Measurements from ENCODE around the gene NCKIPSD. TPM values are rescaled to one million over a fixed set of nuclear protein-coding genes. Genes with fewer than 3 reads are reported as not detected.

The NCKIPSD gene
- total RNA-seq, 1 donor from 2014 or later: 13.3 TPM

DNA sequence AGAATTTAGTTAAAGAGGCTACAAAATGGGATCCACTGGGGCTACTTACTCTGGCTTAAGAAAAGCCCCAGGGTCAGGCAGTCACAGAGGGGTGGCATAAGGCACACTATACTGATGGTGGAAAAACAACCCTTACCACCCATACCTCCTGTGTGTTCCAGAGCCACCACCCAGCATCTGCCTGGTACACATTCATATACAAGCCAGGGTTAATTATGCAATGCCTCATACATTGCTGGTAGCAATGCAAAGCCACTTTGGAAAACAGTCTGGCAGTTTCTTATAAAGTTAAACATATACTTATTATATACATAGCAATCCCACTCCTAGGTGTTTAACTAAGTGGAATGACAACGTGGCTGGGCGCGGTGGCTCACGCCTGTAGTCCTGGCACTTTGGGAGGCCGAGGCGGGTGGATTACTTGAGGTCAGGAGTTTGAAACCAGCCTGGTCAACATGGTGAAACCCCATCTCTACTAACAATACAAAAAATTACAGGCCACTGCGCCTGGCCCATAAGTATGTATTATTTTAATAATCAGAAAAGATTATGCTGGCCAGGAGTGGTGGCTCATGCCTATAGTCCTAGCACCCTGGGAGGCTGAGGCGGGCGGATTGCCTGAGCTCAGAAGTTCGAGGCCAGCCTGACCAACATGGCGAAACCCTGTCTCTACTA is 15.2 kb upstream of the NCKIPSD start:
- no peak for DNase-seq
- no peak for ATAC-seq (ENCODE audit: poor library complexity)
- intact Hi-C loops (cut with DNase I): no loop called here

DNA sequence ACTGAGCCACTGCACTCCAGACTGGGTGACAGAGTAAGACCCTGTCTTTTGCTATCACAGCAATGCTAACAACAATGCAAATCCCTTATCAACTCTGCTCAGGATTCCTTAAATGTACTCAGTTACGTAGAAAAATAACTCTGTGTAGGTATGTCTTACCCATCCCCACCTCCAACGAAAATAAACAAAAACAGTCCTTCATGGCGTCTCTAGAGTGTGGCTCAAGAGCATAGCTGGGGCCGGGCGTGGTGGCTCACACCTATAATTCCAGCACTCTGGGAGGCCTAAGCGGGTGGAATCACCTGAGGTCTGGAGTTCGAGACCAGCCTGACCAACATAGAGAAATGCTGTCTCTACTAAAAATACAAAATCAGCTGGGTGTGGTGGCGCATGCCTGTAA is 13.2 kb upstream of the NCKIPSD start:
- ATAC-seq (ENCODE audit: poor library complexity) (no peak), DNase-seq (no peak)
- intact Hi-C loops (cut with DNase I): no loop called here

DNA sequence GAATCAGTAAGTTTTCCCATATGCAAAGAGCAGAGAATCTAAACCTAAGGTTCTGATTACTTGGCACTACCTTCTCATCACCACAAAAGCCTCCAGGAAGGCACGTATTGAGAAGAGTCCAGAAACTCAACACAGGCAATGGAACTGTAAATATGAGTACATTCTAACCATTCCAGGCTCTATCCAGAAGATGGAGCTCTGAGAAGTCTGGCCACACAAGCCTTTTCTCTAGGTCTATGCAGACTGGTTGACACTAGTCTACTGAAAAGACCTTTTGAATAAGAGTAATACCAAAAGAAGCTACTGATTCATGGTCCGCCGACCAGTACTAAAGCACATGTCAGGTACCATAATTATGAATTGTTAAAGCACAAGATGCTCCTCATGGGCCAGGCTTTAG is 12.2 kb upstream of the NCKIPSD start:
- ATAC-seq (ENCODE audit: poor library complexity) (no peak), DNase-seq (no peak)
- intact Hi-C loops (cut with DNase I): no loop called here

- DNase-seq (no peak), ATAC-seq (ENCODE audit: poor library complexity) (no peak)
- intact Hi-C loops (cut with DNase I): no loop called here
Observed at GRCh38 chr3:48696601-48697000, 10.9 kb upstream of the NCKIPSD start.

DNA sequence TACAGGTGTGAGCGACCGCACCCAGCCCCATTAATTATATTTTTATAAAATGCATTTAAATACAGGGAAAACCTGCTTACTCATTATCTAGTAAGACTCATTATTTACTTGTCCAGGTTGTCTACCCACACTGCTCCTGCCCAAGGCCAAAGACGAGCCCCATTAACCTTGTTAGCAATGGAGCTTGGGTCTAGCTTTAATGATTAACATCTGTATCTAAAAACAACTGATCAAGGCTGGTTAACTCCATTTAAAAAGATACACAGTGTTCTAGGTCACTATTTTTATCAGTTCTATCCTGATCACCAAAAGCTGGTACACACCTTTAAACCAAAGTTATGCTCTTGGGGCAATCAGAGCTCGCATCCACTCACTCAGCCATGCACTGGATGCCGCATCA is 10.4 kb upstream of the NCKIPSD start:
- DNase-seq (peak; percentile 6), ATAC-seq (ENCODE audit: poor library complexity) (no peak)
- intact Hi-C loops (cut with DNase I): no loop called here

- ATAC-seq (ENCODE audit: poor library complexity) (peak; percentile 86), DNase-seq (peak; percentile 80)
- intact Hi-C loops (cut with DNase I): no loop called here
Observed at GRCh38 chr3:48695393-48695753, 9.7 kb upstream of the NCKIPSD start.

DNA sequence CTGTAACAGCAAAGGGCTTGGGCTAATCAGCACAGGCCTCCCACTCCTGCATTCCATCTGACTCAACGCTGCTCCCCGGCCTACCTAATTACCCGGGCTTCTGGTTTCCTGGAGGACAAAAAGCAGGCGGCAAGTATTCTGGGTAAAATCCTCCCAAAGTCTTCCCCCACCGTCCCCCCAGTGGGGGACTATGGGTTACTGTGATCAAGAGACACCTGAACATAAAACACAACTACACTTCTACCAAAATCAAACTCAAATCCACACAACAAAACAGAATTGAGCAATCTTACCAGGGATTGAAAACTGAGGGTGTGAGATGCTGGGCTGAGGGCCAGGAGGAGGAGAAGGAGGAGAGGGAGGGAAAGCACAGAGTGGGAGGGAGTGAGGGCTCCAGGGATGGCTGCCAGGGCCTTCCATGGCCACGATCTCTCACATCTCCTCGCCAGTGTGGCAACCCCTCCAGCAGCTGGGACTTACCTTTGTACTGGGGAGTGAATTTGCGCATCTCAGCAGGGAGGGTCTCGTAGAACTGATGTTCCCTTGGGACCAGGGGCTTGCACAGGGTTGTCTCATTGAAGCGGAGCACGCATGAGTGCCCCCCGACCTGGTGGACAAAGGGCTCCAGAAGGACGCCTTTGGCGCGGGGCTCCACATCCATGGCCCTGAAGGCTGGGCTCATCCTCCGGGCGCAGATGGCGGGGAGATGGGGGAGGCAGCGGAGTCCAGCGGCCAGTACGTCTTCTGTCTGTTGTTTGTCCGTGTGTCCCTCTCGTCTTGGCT is 9.1 kb upstream of the NCKIPSD start:
- peak; percentile 90 for ATAC-seq (ENCODE audit: poor library complexity)
- intact Hi-C loops (cut with DNase I): no loop called here

DNA sequence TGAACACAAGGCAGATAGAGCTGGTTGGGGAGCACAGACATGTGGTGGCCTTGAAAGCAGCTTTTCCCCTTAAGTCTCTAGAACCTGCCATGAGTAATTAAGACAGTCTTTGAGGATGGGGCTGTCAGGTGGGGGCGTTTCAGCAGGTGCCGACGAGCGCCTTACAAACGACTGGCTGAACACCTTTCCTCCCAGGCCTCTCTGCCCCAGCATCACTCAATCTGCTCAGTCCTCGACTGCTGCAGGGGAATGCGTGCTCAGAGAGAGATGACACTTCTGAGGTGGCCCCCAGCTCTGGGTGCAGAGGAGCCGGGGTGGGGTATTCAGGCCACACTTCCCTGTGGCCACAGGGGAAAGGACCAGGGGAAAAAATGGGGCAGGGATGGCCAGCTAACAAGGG is 8.1 kb upstream of the NCKIPSD start:
- DNase-seq: peak; percentile 20
- intact Hi-C loops (cut with DNase I): no loop called here
- ATAC-seq (ENCODE audit: poor library complexity): no peak

More for the DNA sequence above, 9.1 kb upstream of the NCKIPSD start:
- DNase-seq: peak; percentile 84

DNA sequence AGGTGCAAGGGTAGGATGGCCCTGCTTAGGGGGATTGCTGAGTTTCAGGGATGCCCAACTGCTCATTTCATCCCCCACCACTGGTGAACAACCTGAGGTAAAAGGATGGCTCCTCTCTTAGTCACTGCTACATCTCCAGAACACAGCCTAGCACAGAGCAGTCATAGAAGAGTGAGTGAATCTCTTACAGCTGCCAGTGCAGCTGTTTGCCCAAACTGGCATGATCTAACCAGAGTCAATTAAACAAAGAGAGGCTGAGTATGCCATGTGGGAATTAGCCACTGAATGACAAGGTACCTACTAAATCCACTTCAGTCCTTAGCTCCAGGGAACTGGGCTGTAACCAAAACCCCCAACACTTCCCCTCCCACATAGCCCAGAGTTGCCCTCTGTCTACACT is 6.8 kb upstream of the NCKIPSD start:
- DNase-seq (peak; percentile 1), ATAC-seq (ENCODE audit: poor library complexity) (no peak)
- intact Hi-C loops (cut with DNase I): no loop called here

GRCh38 chr3:48690846-48691458 is 5.2 kb upstream of the NCKIPSD start:
- no peak for DNase-seq
- no peak for ATAC-seq (ENCODE audit: poor library complexity)
- intact Hi-C loops (cut with DNase I): no loop called here

DNA sequence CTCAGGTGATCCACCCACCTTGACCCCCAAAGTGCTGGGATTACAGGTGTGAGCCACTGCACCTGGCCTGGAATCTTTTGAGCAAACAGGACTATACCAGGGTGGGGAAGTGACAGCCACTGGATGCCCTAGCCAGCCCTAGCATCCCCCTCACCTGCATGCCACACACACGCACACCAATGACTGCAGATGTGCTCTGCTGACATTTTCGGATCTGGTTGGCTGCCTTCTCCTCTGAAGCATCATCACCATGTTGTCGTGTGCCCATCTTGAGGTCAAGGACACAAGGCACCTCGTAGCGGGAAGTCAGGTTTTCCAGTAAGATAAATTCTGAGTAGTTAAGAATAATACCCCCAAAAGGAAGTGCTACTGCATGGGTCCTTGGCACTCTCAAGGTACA is 3.7 kb upstream of the NCKIPSD start:
- intact Hi-C loops (cut with DNase I): no loop called here
- DNase-seq (peak; percentile 8), ATAC-seq (ENCODE audit: poor library complexity) (no peak)

GRCh38 chr3:48688737-48689075 is 3.0 kb upstream of the NCKIPSD start:
- intact Hi-C loops (cut with DNase I): no loop called here
- DNase-seq (no peak), ATAC-seq (ENCODE audit: poor library complexity) (no peak)

DNA sequence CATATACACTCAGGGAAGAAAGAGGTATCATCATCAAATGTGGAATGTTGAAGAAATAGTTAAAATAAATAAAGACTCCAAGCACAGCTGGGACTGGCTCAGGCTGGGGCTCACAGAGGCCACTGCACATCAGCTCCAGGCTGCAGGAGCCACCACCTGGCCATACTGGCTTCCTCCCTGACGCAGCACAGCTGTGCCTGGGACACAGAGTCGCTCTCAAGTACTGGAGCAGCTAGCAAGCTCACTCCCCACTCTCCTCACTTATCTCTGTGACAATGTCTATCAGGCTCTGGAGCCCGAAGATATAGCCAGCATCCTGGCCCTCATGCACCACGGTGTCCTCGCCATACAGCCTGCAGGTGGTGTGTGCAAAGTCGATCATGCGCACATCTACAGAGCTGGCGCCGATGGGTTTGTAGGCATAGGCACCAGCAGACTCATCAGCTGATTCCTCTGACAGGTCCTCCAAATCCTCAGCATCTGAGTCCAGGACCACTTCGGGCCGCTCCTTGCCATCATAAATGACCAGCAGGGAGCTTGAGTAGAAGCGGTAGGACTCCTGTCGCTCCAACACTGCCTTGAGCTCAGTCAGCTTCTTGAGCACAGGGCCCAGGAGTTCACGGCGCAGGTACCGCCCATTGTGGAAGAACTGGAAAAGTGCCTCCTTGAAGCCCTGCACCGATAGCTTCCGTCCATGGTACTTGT is 2.5 kb upstream of the NCKIPSD start:
- DNase-seq (peak; percentile 37), ATAC-seq (ENCODE audit: poor library complexity) (no peak)
- intact Hi-C loops (cut with DNase I): no loop called here

DNA sequence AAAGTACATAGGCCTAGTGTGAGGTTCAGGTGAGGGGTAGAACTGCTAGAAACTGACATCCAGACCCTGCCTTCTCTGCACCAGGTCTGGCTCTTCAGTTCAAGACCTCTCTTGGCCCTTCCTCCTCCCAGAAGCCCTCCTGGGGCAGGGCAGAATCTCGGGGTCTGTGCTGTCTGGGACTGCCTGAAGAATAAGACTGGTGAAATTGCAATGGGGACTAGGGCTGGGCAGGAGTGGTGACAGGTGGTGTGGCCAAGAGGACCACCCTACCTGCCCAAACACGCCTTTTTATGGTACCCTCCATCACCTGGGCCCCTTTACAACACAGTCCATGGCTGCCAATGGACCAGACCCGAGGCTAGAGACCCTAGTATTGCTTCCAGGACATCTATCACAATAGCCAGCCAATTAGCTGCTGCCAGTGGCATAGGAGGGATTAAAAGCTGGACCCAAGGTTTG is 1.5 kb upstream of the NCKIPSD start:
- intact Hi-C loops (cut with DNase I): no loop called here
- ATAC-seq (ENCODE audit: poor library complexity) (no peak), DNase-seq (peak; percentile 24)

GRCh38 chr3:48686538-48687219 is 964 bp upstream of the NCKIPSD start:
- ATAC-seq (ENCODE audit: poor library complexity): no peak
- DNase-seq: peak; percentile 36
- intact Hi-C loops (cut with DNase I): no loop called here

DNA sequence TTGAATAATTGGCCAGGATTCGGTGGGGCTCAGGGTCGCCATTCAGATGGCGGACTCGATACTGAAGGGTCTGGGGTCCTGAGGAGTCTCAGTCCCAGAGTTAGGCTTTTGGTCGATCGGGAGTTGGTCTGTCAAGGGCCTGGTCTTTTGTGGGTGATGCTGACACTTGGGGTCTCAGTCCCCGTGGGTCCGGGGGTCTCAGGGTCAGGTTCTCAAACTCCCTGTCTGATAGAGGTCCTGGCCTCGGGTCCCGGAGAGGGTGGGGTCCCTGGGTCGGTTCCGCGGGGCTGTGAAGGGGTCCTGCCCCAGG is 467 bp downstream of the NCKIPSD start:
- DNase-seq (no peak), ATAC-seq (ENCODE audit: poor library complexity) (no peak)
- intact Hi-C loops (cut with DNase I): no loop called here

DNA sequence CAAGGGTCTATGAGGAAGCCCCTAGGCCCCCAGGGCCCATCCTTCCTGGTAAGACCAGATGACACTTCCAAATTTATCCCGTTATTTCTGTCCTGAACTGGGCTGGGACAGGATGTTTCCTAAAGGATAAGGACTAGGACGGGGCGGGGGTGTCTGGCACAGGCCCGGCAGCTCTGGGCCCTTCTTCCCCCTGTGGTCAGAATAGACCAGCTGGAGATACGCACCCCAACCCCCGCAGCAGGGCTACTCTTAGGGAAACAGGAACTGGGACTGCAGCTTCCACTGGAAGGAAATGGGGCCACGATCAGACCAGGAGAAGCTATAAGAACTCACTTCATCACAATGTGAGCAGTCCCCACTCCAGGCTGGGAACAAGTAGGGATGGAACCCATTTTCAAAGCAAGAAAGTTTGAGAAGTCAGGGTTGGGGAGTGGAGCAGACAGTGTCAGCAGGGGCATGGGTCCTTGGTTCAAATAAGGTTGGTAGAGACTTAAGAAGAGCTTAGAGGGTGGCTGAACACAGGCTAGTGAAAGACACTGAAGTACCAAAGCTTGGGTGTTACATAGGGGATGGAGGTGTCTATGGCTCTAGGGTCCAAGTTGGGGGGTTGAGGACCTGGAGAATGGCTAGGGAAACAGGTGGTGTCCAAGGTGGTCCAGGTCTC is 1.1 kb downstream of the NCKIPSD start:
- DNase-seq (peak; percentile 76), ATAC-seq (ENCODE audit: poor library complexity) (peak; percentile 10)
- intact Hi-C loops (cut with DNase I): no loop called here

GRCh38 chr3:48684054-48684349 is 1.7 kb downstream of the NCKIPSD start:
- DNase-seq: peak; percentile 36
- intact Hi-C loops (cut with DNase I): no loop called here
- no peak for ATAC-seq (ENCODE audit: poor library complexity)

- intact Hi-C loops (cut with DNase I): no loop called here
- DNase-seq: peak; percentile 22
- ATAC-seq (ENCODE audit: poor library complexity): no peak
Observed at GRCh38 chr3:48682786-48683185, 2.9 kb downstream of the NCKIPSD start.
